SK-N-SH (cell line): Measurements from ENCODE around the gene BBS9. TPM values are rescaled to one million over a fixed set of nuclear protein-coding genes. Genes with fewer than 3 reads are reported as not detected.

Experiments used
- CTCF ChIA-PET: fragments of 300-600, 350-600 bp; formaldehyde crosslinking; extraction: SDS; loops from one replicate; lab custom pipeline; 2021; lab: Yijun Ruan, JAX
- POLR2A ChIA-PET: fragments of 350-600 bp; sonication (Branson Sonifier 250); formaldehyde crosslinking; extraction: SDS; loops from one replicate; lab custom pipeline; 2020; ENCODE audit warnings: antibody characterized with exemption, inconsistent platforms; lab: Yijun Ruan, JAX
- DNase-seq: peaks from one replicate; pipeline ENCODE4 v3.0.0; 2012
- H2AFZ ChIP-seq: fragments of 200-600 bp; sonication (generic); 2 replicates; pipeline ENCODE4 v1.8.1; 2016; ENCODE audit warnings: antibody characterized with exemption, mild to moderate bottlenecking, low read depth
- H3F3A ChIP-seq: fragments of 200-600 bp; sonication (generic); replicated peaks from 2 replicates; pipeline ENCODE3; 2016; ENCODE audit warnings: antibody characterized with exemption, mild to moderate bottlenecking; ENCODE audit not compliant: insufficient read depth
- H3K27ac ChIP-seq, 2 experiments: fragments of 200-500 bp in 1 of 2; fragments of 200-600 bp in 1 of 2; sonication (Bioruptor generic) in 1 of 2; sonication (generic), shearing (Covaris generic) in 1 of 2; 2 replicates each; pipeline versions ENCODE4 v1.5.1 to v1.6.1; 2014 to 2016; ENCODE audit warnings: low read depth in 2 of 2, inconsistent platforms in 1 of 2, low read length in 1 of 2, mild to moderate bottlenecking in 1 of 2, mixed read lengths in 1 of 2
- H3K27me3 ChIP-seq: fragments of 200-600 bp; sonication (generic), shearing (Covaris generic); 2 replicates; pipeline ENCODE4 v1.6.1; 2016; ENCODE audit warnings: mixed run types; ENCODE audit not compliant: insufficient read depth
- H3K36me3 ChIP-seq, 2 experiments: fragments of 200-500 bp in 1 of 2; fragments of 200-600 bp in 1 of 2; sonication (Bioruptor generic) in 1 of 2; sonication (generic) in 1 of 2; replicated peaks in 1 of 2; 2 replicates each; pipeline versions ENCODE3 to v1.5.1; 2014 to 2016; ENCODE audit warnings: low read length in 1 of 2, mild to moderate bottlenecking in 1 of 2; ENCODE audit not compliant: insufficient read depth in 2 of 2, control insufficient read depth in 1 of 2
- H3K4me1 ChIP-seq, 2 experiments: fragments of 200-500 bp in 1 of 2; fragments of 200-600 bp in 1 of 2; sonication (Bioruptor generic) in 1 of 2; sonication (generic), shearing (Covaris generic) in 1 of 2; 2 replicates each; pipeline versions ENCODE4 v1.5.1 to v1.6.1; 2014 to 2016; ENCODE audit warnings: low read depth in 1 of 2, low read length in 1 of 2, mixed run types in 1 of 2; ENCODE audit not compliant: insufficient read depth in 2 of 2, control insufficient read depth in 1 of 2
- H3K4me2 ChIP-seq: fragments of 200-600 bp; sonication (generic), shearing (Covaris generic); 2 replicates; pipeline ENCODE4 v1.6.1; 2017; ENCODE audit warnings: mixed run types
- H3K4me3 ChIP-seq, 2 experiments: fragments of 200-500 bp in 1 of 2; fragments of 200-600 bp in 1 of 2; sonication (Bioruptor generic) in 1 of 2; sonication (generic), shearing (Covaris generic) in 1 of 2; 2 replicates each; pipeline versions ENCODE4 v1.5.1 to v1.8.1; 2014 to 2016; ENCODE audit warnings: low read depth in 2 of 2, inconsistent platforms in 1 of 2, low read length in 1 of 2, mild to moderate bottlenecking in 1 of 2, mixed read lengths in 1 of 2, moderate library complexity in 1 of 2
- H3K79me2 ChIP-seq: fragments of 200-600 bp; sonication (generic); 2 replicates; pipeline ENCODE4 v1.8.1; 2017; ENCODE audit warnings: mild to moderate bottlenecking; ENCODE audit not compliant: insufficient read depth
- H3K9ac ChIP-seq: fragments of 200-600 bp; sonication (generic); 2 replicates; pipeline ENCODE4 v1.6.1; 2017; ENCODE audit warnings: mixed run types
- H3K9me2 ChIP-seq: fragments of 200-600 bp; sonication (generic); 2 replicates; pipeline ENCODE4 v1.6.1; 2017; ENCODE audit warnings: mixed run types
- H3K9me3 ChIP-seq: fragments of 200-600 bp; sonication (generic); 2 replicates; pipeline ENCODE4 v1.6.1; 2017; ENCODE audit warnings: mixed run types, mild to moderate bottlenecking, moderate library complexity
- H4K20me1 ChIP-seq: fragments of 200-600 bp; sonication (generic); 2 replicates; pipeline ENCODE4 v1.6.1; 2017; ENCODE audit warnings: mild to moderate bottlenecking, mixed run types; ENCODE audit not compliant: insufficient read depth
- ELF1 ChIP-seq: IDR thresholded peaks from 2 replicates; pipeline ENCODE4 v1.4.0; 2012
- GATA2 ChIP-seq: sonication (generic); formaldehyde crosslinking; IDR thresholded peaks from 2 replicates; pipeline ENCODE4 v1.5.0; 2020; ENCODE audit warnings: mild to moderate bottlenecking, missing genetic modification reagents
- MEF2A ChIP-seq: IDR thresholded peaks from 2 replicates; pipeline ENCODE4 v1.4.0; 2012; ENCODE audit warnings: low read depth, borderline replicate concordance
- RFX5 ChIP-seq: IDR thresholded peaks from 2 replicates; pipeline ENCODE4 v1.6.1; 2012; ENCODE audit warnings: mild to moderate bottlenecking, improper control_type of control experiment, low read length
- RXRA ChIP-seq: IDR thresholded peaks from 2 replicates; pipeline ENCODE4 v1.4.0; 2012; ENCODE audit warnings: low read depth, mild to moderate bottlenecking, borderline replicate concordance
- SIN3A ChIP-seq: IDR thresholded peaks from 2 replicates; pipeline ENCODE4 v1.6.1; 2012; ENCODE audit warnings: low read depth, mild to moderate bottlenecking, low read length, moderate library complexity, borderline replicate concordance
- SMC3 ChIP-seq: IDR thresholded peaks from 2 replicates; pipeline ENCODE4 v1.6.1; 2012; ENCODE audit warnings: low read depth, low read length, improper control_type of control experiment
- TCF12 ChIP-seq: IDR thresholded peaks from 2 replicates; pipeline ENCODE4 v1.4.0; 2012
- YY1 ChIP-seq: IDR thresholded peaks from 2 replicates; pipeline ENCODE4 v1.4.0; 2012; ENCODE audit warnings: low read depth, mild to moderate bottlenecking
- WGBS: methylation state at CpG from one replicate; pipeline ENCODE4 v1.1.6; 2017; ENCODE audit warnings: low lambda C conversion rate; 5-methylcytosine and 5-hydroxymethylcytosine counted together
- polyA plus RNA-seq, 3 experiments: library from polyadenylated mRNA; depleted of rRNA; stranded (reverse); fragments of >200 nt; gene quantifications; 2 replicates each; pipeline ENCODE4 v1.2.3, GENCODE V29; 2012
- TF ChIP-seq, protein P1 (sequence below): fragments of 150-350 bp; IDR thresholded peaks from 2 replicates; pipeline ENCODE4 v1.6.1; 2016; ENCODE audit warnings: mild to moderate bottlenecking, low read depth, low read length
- TF ChIP-seq, protein P2 (sequence below): IDR thresholded peaks from 2 replicates; pipeline ENCODE4; 2012
- TF ChIP-seq, protein P3 (sequence below): fragments of 200-600 bp; sonication (generic); IDR thresholded peaks from 2 replicates; pipeline ENCODE4 v1.6.1; 2017; ENCODE audit warnings: antibody characterized with exemption, mild to moderate bottlenecking, moderate library complexity

Gene BBS9
- polyA plus RNA-seq, 1 of the 3 experiments (the other 2 are of a cell fraction) = 7.5 TPM

DNA sequence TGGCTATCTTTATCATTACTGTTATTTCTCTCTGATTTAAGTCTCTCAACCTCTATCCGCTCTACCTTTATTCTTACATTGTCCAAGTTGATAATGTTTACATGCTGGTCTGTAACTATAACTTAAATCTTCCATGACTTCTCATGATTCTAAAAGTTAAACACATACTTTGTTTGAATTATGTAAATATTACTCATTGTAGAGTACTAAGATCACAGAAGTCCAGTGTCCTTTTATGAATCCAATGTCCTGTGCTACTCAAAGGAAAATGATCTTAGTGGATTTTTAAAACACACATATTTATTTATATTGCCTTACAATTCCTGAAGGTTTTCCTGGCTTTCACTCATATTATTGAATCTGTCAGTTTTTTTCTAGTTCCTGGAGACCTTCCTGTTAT, 70.9 kb downstream of the BBS9 start:
- ChIA-PET CTCF (interaction anchor here (0.9 kb wide), 1 partner anchor 15 kb away, joined by 3 read pairs; no protein-coding TSS in a partner anchor), POLR2A (no interaction called here)
- H3K4me2 ChIP-seq = no peak overlapping the region
- no peak for DNase-seq
- no peaks in the 10 kb centered on the region for H4K20me1 ChIP-seq
- no peaks in the 10 kb centered on the region for H3F3A ChIP-seq
- H3K4me1 ChIP-seq = no peaks in the 10 kb centered on the region; a peak in 1 of 4 replicates
- H2AFZ ChIP-seq = no peak overlapping the region
- H3K27ac ChIP-seq = no peak overlapping the region
- H3K79me2 ChIP-seq = no peaks in the 10 kb centered on the region
- no peak overlapping the region for H3K9ac ChIP-seq
- no peak for TF ChIP-seq RFX5
- TF ChIP-seq, all 33 proteins: peak for 0
- no peaks in the 10 kb centered on the region for H3K9me3 ChIP-seq
- no peak overlapping the region for H3K4me3 ChIP-seq
- H3K36me3 ChIP-seq = no peaks in the 10 kb centered on the region
- no peaks in the 10 kb centered on the region for H3K9me2 ChIP-seq
- H3K27me3 ChIP-seq = no peaks in the 10 kb centered on the region
- 97% methylated on average over 1 of the region's 1 CpG for WGBS

DNA sequence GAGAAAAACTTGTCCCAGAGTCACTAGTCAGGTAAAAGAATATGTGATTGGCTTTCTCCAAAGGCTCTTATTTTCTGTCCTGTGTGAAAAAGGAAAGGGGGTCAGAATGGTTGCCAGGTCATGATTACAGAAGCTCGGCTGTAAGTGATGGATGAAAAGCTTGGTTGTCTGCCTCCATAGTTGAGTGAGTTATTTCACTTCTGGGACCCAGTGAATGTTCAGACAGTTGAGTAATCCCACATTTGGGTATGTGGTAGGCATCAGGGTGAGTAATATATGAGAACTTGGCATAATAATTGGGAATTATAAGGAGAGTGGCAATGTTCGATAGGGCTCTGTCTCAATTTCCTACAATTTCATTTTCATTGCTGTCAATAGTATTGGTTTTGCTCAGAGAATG, 72.5 kb downstream of the BBS9 start:
- TF ChIP-seq GATA2 (CRISPR knock-in tag) (no peak), SMC3 (no peak), SIN3A (no peak), YY1 (no peak), RFX5 (no peak), MEF2A (no peak)
- TF ChIP-seq, protein P1, sequence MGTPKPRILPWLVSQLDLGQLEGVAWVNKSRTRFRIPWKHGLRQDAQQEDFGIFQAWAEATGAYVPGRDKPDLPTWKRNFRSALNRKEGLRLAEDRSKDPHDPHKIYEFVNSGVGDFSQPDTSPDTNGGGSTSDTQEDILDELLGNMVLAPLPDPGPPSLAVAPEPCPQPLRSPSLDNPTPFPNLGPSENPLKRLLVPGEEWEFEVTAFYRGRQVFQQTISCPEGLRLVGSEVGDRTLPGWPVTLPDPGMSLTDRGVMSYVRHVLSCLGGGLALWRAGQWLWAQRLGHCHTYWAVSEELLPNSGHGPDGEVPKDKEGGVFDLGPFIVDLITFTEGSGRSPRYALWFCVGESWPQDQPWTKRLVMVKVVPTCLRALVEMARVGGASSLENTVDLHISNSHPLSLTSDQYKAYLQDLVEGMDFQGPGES = no peak
- no peaks in the 10 kb centered on the region for H3F3A ChIP-seq
- ChIA-PET CTCF (interaction anchor here (1.2 to 1.5 kb wide), 2 partner anchors 16 to 22 kb away, joined by 3 to 4 read pairs; no protein-coding TSS in a partner anchor), POLR2A (no interaction called here)
- no peaks in the 10 kb centered on the region for H3K9me3 ChIP-seq
- H4K20me1 ChIP-seq = no peaks in the 10 kb centered on the region
- H3K27me3 ChIP-seq = no peaks in the 10 kb centered on the region
- H3K9me2 ChIP-seq = no peaks in the 10 kb centered on the region
- no peak overlapping the region for H3K9ac ChIP-seq
- H2AFZ ChIP-seq = no peak overlapping the region
- no peak overlapping the region for H3K27ac ChIP-seq
- no peaks in the 10 kb centered on the region for H3K79me2 ChIP-seq
- 83% methylated on average over 2 of the region's 2 CpGs for WGBS
- DNase-seq = no peak
- no peak overlapping the region for H3K4me2 ChIP-seq
- no peaks in the 10 kb centered on the region for H3K36me3 ChIP-seq
- H3K4me1 ChIP-seq = no peaks in the 10 kb centered on the region
- H3K4me3 ChIP-seq = no peak overlapping the region

DNA sequence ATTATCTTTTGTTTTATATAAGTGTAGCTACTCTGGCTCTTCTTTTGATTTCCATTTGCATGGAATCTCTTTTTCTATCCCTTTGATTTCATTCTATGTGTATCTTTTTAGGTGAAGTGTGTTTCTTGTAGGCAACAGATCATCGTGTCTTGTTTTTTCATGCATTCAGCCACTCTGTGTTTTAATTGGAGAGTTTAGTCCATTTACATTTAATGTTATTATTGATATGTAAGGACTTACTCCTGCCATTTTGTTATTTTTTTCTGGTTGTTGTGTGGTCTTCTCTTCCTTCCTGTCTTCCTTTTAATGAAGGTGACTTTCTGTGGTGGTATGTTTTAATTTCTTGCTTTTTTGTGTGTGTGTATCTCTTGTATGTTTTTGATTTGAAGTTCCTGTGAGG, 81.6 kb downstream of the BBS9 start:
- H3K27ac ChIP-seq = no peak overlapping the region
- WGBS = 87% methylated on average over 1 of the region's 1 CpG
- H3K9me3 ChIP-seq = peaks cover 14% of the 10 kb centered on the region; the same call in 1 of the 2 replicates

More for the DNA sequence above, 81.6 kb downstream of the BBS9 start:
- Histone ChIP-seq H3K27me3 (no peaks in the 10 kb centered on the region), H3K79me2 (no peaks in the 10 kb centered on the region), H3K9me2 (no peaks in the 10 kb centered on the region), H3K4me1 (no peaks in the 10 kb centered on the region), H3K4me2 (no peak overlapping the region), H3K9ac (no peak overlapping the region), H2AFZ (no peak overlapping the region), H3F3A (no peaks in the 10 kb centered on the region), H3K36me3 (peaks cover 0 to 4% of the 10 kb centered on the region in 2 experiments), H4K20me1 (no peaks in the 10 kb centered on the region), H3K4me3 (no peak overlapping the region)
- TF ChIP-seq, protein P2, sequence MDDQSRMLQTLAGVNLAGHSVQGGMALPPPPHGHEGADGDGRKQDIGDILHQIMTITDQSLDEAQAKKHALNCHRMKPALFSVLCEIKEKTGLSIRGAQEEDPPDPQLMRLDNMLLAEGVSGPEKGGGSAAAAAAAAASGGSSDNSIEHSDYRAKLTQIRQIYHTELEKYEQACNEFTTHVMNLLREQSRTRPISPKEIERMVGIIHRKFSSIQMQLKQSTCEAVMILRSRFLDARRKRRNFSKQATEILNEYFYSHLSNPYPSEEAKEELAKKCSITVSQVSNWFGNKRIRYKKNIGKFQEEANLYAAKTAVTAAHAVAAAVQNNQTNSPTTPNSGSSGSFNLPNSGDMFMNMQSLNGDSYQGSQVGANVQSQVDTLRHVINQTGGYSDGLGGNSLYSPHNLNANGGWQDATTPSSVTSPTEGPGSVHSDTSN = no peak
- TF ChIP-seq RXRA (no peak), TCF12 (no peak), ELF1 (no peak), SMC3 (no peak), MEF2A (no peak), RFX5 (no peak)
- TF ChIP-seq, protein P3, sequence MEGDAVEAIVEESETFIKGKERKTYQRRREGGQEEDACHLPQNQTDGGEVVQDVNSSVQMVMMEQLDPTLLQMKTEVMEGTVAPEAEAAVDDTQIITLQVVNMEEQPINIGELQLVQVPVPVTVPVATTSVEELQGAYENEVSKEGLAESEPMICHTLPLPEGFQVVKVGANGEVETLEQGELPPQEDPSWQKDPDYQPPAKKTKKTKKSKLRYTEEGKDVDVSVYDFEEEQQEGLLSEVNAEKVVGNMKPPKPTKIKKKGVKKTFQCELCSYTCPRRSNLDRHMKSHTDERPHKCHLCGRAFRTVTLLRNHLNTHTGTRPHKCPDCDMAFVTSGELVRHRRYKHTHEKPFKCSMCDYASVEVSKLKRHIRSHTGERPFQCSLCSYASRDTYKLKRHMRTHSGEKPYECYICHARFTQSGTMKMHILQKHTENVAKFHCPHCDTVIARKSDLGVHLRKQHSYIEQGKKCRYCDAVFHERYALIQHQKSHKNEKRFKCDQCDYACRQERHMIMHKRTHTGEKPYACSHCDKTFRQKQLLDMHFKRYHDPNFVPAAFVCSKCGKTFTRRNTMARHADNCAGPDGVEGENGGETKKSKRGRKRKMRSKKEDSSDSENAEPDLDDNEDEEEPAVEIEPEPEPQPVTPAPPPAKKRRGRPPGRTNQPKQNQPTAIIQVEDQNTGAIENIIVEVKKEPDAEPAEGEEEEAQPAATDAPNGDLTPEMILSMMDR = no peak
- TF ChIP-seq, protein P1 = no peak
- DNase-seq = no peak
- CTCF ChIA-PET = no interaction called here
- POLR2A ChIA-PET = no interaction called here
